Colonic mucosa (tissue), 4 donors: ENCODE data around the gene SH2D7. TPM values are rescaled to one million over a fixed set of nuclear protein-coding genes. Genes with fewer than 3 reads are reported as not detected.

ENCODE experiments used
- DNase-seq: peaks from one replicate; pipeline ENCODE4 v3.0.0-alpha.2; 2020
- H3K27ac ChIP-seq: fragments of 200-600 bp; one replicate; pipeline ENCODE4 v1.8.0; 2021
- H3K27me3 ChIP-seq: fragments of 200-600 bp; one replicate; pipeline ENCODE4 v1.8.0; 2021
- H3K36me3 ChIP-seq: fragments of 200-600 bp; one replicate; pipeline ENCODE4 v1.8.0; 2021
- H3K4me1 ChIP-seq: fragments of 200-600 bp; one replicate; pipeline ENCODE4 v1.8.0; 2021; ENCODE audit warnings: mild to moderate bottlenecking
- H3K4me3 ChIP-seq: fragments of 200-600 bp; one replicate; pipeline ENCODE4 v1.8.0; 2021
- H3K9ac ChIP-seq, 2 donors: one replicate each; pipeline ENCODE4 v1.7.0; 2013; ENCODE audit warnings: control low read depth in 2 of 2, low read depth in 2 of 2, low read length in 2 of 2
- H3K9me3 ChIP-seq: fragments of 200-600 bp; one replicate; pipeline ENCODE4 v1.8.0; 2021
- intact Hi-C: fragments of 100-400 bp; cut with DNase I; formaldehyde crosslinking; loops from one replicate; pipeline ENCODE4 v1.14.1; 2022
- total RNA-seq, 2 donors: library from RNA; stranded (reverse); fragmentation: NEBNext Ultra II Directional in 1 of 2; extraction: Animal tissue kit (Norgen Biotek cat#: 25700) in 1 of 2; gene quantifications; one replicate each; pipeline ENCODE4 v1.2.1, GENCODE V29; 2021
- TF ChIP-seq, protein P1 (sequence below): fragments of 200-600 bp; IDR thresholded peaks from one replicate; pipeline ENCODE4 v1.8.0; 2022; ENCODE audit warnings: antibody characterized with exemption, mild to moderate bottlenecking
- donor health status: healthy.
- donor health status: DM: no; HTN: no; CAD: no.
- donor health status: DM: no; HTN: no; CAD: no.

Gene SH2D7
- total RNA-seq, 2 donors from 2014 or later, result 0.58 to 1.6 TPM

DNA sequence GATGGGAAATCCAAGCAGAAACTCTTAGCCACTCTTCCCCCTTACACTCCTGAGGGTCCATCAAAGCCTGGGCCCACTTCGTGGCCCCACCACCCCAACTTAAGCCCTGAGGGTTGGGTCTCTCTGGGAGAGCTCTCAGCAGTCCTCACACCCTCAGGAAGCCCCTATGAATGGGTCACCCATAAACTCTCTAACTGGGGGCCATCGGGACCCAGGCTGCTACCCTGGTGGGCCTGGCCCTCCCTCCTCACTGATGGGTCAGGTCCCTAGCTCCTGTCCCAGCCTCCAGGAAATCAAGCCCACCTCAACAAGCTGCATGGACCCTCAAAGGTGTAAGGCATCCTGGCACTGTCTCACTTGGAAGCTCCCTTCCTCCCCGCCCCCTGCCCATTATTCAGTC, 19.4 kb downstream of the SH2D7 start:
- intact Hi-C loops, result loop anchor here (2.0 kb wide), 1 partner anchor 129 kb away; no protein-coding TSS in a partner anchor
- Histone ChIP-seq H3K9ac (no peak overlapping the region), H3K27ac (no peak overlapping the region), H3K4me3 (no peak overlapping the region), H3K4me1 (no peaks in the 10 kb centered on the region), H3K27me3 (no peaks in the 10 kb centered on the region), H3K9me3 (no peaks in the 10 kb centered on the region), H3K36me3 (no peaks in the 10 kb centered on the region)
- TF ChIP-seq, protein P1, sequence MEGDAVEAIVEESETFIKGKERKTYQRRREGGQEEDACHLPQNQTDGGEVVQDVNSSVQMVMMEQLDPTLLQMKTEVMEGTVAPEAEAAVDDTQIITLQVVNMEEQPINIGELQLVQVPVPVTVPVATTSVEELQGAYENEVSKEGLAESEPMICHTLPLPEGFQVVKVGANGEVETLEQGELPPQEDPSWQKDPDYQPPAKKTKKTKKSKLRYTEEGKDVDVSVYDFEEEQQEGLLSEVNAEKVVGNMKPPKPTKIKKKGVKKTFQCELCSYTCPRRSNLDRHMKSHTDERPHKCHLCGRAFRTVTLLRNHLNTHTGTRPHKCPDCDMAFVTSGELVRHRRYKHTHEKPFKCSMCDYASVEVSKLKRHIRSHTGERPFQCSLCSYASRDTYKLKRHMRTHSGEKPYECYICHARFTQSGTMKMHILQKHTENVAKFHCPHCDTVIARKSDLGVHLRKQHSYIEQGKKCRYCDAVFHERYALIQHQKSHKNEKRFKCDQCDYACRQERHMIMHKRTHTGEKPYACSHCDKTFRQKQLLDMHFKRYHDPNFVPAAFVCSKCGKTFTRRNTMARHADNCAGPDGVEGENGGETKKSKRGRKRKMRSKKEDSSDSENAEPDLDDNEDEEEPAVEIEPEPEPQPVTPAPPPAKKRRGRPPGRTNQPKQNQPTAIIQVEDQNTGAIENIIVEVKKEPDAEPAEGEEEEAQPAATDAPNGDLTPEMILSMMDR, result no peak
- no peak for DNase-seq

DNA sequence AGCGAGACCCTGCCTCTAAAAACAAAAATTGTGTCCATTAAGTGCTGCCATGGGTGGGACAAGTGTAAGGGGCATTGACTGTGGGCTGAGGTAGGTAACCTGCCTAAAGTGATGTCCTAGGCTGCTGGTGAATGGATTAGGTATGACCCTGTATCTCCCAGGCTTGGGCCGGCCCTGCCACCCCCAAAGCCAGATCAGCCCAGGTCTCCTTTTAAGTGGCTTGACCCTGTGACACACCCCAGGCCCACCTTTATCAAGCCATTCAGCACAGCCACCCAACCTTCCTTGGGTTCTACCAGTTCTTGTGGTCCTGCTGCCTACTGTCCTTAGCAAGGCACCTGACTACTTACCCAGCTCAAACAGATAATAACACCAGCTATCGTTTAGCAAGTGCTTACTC, 20.2 kb downstream of the SH2D7 start:
- DNase-seq, result no peak
- Histone ChIP-seq H3K4me1 (no peaks in the 10 kb centered on the region), H3K27ac (no peak overlapping the region), H3K9ac (no peak overlapping the region), H3K27me3 (no peaks in the 10 kb centered on the region), H3K4me3 (no peak overlapping the region), H3K9me3 (no peaks in the 10 kb centered on the region), H3K36me3 (no peaks in the 10 kb centered on the region)
- TF ChIP-seq, protein P1, result no peak
- intact Hi-C loops, result loop anchor here (2.0 kb wide), 1 partner anchor 128 kb away; no protein-coding TSS in a partner anchor

DNA sequence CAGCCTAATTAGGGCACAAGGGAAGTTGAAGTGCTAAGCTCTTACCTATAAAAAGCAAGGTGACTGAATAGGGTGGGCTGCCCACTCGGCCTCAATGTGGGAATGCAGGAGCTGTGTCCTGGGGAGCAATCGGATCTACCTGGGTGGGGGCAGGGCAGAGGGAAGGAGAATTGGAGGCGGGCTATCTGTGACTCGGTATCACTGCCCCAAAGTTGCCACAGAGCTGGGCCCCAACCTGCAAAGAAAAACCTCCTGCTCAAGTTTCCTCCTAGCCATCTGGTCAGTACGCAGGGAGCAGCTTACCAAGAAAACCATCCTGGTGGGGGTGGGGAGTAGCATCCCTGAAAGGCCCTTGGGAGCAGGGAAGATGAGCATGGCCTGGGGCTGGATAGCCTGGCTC, 28.2 kb downstream of the SH2D7 start:
- Histone ChIP-seq H3K27me3 (no peaks in the 10 kb centered on the region), H3K9me3 (no peaks in the 10 kb centered on the region), H3K27ac (no peak overlapping the region), H3K36me3 (no peaks in the 10 kb centered on the region), H3K4me1 (no peaks in the 10 kb centered on the region), H3K9ac (no peak overlapping the region), H3K4me3 (no peak overlapping the region)
- DNase-seq, result no peak
- intact Hi-C loops, result no loop called here
- TF ChIP-seq, protein P1, result no peak

DNA sequence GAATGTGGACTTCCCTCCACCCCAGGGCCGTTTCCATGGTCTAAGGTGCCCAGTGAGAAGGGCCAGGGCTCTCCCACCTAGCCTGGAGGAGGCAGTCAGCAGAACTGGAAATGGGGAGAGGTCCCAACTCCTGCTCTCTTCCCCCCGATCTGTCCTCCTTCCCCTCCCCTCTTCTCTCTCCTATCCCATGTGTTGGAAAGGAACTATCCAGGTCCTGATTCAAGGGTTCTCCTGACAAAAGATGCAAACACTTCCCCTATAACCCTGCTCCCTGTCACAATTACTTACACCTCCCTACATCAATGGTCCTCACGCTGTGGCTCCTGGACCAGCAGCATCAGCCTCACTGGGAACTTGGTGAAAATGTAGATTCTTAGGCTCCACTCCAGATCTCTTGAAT, 32.9 kb downstream of the SH2D7 start:
- no peaks in the 10 kb centered on the region for H3K9me3 ChIP-seq
- H3K4me1 ChIP-seq, result no peaks in the 10 kb centered on the region
- no peaks in the 10 kb centered on the region for H3K36me3 ChIP-seq
- H3K4me3 ChIP-seq, result no peak overlapping the region
- no peaks in the 10 kb centered on the region for H3K27me3 ChIP-seq
- intact Hi-C loops, result loop anchor here (5.0 kb wide), 1 partner anchor 117 kb away; no protein-coding TSS in a partner anchor
- DNase-seq, result no peak
- TF ChIP-seq, protein P1, result no peak
- no peak overlapping the region for H3K9ac ChIP-seq
- H3K27ac ChIP-seq, result no peak overlapping the region

DNA sequence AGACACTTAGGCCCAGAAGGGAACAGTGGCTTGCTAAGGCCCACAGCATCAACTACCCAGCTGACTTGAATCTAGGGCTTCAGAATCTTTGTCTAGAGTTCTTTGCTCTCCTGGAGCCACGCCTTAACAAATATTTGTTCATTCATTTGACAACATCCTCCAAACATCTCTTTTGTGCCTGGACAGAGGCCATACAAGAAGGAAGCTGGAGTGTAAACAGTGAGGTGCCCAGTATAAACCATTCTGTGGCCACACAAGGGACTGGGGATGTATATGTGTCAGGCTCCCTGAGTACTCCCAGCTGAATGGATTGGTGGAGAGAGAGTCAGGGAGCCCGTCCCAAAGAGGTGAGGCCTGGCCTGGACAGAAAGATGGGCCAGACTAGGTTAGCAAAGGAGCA, 35.5 kb downstream of the SH2D7 start:
- no peaks in the 10 kb centered on the region for H3K4me1 ChIP-seq
- DNase-seq, result no peak
- TF ChIP-seq, protein P1, result no peak
- H3K4me3 ChIP-seq, result no peak overlapping the region
- H3K36me3 ChIP-seq, result no peaks in the 10 kb centered on the region
- intact Hi-C loops, result loop anchor here (5.0 kb wide), 1 partner anchor 114 kb away; no protein-coding TSS in a partner anchor
- H3K9me3 ChIP-seq, result no peaks in the 10 kb centered on the region
- H3K27me3 ChIP-seq, result no peaks in the 10 kb centered on the region
- H3K9ac ChIP-seq, result no peak overlapping the region
- H3K27ac ChIP-seq, result peak overlapping the region; percentile 44
